NB4 (cell line): ENCODE results near the gene COPS8.

ENCODE experiments used
- DNase-seq: peaks from one replicate; pipeline ENCODE4 v3.0.0; 2010; ENCODE audit warnings: low read depth
- H3K4me3 ChIP-seq: one replicate; pipeline ENCODE4 v1.5.1; 2011; ENCODE audit warnings: mild to moderate bottlenecking, low read depth, low read length, moderate library complexity
- CTCF ChIP-seq: IDR thresholded peaks from one replicate; pipeline ENCODE4 v1.5.1; 2012; ENCODE audit warnings: low read depth, low read length
- MAX ChIP-seq: IDR thresholded peaks from 2 replicates; pipeline ENCODE4 v1.6.1; 2011; ENCODE audit warnings: low read depth, low read length
- MYC ChIP-seq: IDR thresholded peaks from 2 replicates; pipeline ENCODE4 v1.6.1; 2011; ENCODE audit warnings: low read depth, low read length
- POLR2A ChIP-seq: IDR thresholded peaks from 2 replicates; pipeline ENCODE4 v1.6.1; 2011; ENCODE audit warnings: mild to moderate bottlenecking; ENCODE audit not compliant: insufficient read length; ENCODE audit errors: extremely low read depth

COPS8 gene

DNA sequence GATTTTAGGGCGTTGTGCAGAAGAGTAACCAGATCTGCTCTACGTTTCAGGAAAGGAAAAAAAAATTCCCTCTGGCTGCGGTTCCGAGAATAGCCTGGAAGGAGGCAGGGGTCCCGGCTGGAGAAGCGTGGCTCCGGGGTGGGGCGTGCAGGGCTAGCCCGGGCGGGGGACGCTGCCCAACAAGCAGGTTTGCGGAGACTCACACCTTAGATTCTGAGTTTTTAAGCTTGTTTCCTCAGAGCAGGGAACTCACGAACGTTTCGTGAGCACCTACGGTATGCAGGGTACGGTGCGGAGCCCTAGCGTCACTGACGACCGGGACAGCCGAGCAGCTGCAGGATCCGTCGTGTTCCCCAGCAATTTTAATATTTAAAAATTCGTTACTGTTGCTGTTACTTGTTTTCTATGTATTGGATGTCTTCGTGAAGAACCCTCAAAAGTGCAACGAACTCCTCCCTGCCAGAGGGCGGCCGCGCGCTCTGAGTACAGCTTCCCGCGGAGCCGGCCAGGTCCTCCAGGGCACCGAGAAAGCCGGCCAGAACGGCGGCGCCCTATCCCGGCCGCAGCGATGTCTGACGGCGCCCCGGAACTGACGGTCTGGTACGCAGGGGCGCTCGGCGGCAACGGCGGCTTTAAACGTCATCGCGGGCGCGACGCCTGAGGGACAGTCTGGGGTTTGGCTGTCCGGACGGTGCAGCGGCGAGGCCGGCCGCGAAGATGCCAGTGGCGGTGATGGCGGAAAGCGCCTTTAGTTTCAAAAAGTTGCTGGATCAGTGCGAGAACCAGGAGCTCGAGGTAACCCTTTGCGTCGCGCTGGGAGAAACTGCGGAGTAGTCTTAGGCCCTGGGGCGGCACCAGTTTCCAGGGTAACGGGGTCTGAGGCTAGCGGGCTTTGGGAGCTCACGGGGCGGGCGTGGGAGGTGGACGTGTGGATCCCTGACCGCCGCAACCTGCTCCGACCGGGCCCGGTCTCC, at the start of gene COPS8:
Gene COPS8 (plus strand): TSS at position 642 of the 974 bp plus-strand sequence. CDS start 76 bp downstream, at position 718.
- peak within 1 kb of the TSS; percentile 100 for H3K4me3 ChIP-seq
- no peak; the same call in 1 of the 2 replicates for TF ChIP-seq MAX
- peak; percentile 76; the same call in 1 of the 2 replicates for TF ChIP-seq MYC
- peak; percentile 92 for TF ChIP-seq POLR2A
- TF ChIP-seq CTCF = peak; percentile 13
- peak; percentile 96 for DNase-seq

DNA sequence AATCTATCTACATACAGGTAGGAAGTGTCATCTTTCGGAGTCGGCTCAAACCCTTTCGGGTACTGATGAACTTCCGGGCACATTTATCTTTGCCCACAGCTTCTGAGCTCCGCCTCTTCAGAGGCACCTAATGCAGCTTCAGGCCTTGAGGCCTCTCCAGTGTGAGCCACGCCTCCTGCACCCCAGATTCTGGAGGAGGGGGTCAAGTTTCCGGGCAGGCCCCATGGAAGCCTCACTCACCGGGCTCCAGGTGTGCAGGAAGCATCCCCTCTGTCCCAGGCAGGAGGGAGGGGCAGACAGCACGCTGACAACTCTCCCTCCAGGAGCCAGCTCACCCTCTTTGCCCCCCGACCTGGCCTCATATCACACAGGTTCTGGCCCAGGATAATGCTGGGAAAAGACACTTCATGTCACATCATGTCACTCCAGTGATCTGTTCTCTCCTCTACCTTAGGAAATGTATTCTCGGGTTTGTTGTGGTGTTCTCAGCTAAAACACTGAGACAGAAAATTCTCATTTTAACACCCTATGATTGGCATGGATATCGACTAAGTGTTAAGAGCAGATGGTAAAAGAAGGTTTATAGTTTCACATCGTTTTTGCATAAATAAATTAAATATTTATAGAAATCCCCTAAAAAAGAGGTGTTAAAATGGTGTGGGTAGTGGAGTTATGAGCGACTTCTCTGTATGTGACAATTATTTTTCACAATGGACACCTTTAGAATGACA, 46.2 kb upstream of the COPS8 start:
- no peak overlapping the region for H3K4me3 ChIP-seq
- TF ChIP-seq POLR2A (no peak), MAX (no peak), CTCF (no peak), MYC (no peak)
- no peak for DNase-seq

- DNase-seq = no peak
- TF ChIP-seq MYC = no peak
- no peak for TF ChIP-seq MAX
- TF ChIP-seq CTCF = no peak
- TF ChIP-seq POLR2A = no peak
- no peak overlapping the region for H3K4me3 ChIP-seq
Observed at GRCh38 chr2:237041231-237041630, 44.5 kb upstream of the COPS8 start.

DNA sequence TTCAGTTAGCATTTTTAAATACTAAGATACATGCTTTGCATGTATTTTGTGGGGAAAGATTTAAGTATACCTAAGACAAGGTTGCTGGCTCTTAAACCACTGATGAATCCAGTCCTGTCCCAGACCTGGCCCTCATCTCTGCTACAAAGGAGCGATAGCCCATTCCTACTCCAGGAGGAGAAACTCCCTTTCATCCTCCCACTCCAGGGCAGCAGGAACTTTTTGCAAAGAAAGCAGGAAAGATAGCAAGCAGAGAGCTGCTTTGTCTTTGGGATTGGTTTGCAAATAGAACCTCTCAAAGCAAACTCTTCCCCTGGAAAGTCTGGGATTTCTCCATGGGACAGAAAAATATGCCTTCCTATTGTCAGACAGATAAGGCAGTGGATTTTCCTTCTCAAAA, 43.6 kb upstream of the COPS8 start:
- no peak for DNase-seq
- TF ChIP-seq MYC (no peak), MAX (no peak), POLR2A (no peak), CTCF (no peak)

DNA sequence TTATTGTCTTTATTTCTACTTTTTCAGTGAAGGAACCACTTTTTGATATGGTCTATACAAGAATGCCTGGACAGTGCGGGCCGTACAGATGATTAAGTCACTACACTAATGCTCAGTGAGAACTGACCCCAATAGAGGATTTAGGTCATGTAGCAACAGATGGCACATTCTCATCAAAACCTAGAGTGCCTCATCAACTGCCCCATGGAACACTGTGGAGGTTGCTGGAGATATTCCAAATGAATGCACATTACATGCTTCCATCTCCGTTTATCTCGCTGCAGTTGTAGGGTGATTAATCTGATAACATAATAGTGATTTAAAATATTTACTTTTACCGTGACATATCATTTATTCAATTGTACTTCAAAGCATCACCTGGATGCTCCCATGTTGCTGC, 41.8 kb upstream of the COPS8 start:
- no peak for DNase-seq
- TF ChIP-seq MAX (no peak), POLR2A (no peak), MYC (no peak), CTCF (no peak)

More for the DNA sequence above, 43.6 kb upstream of the COPS8 start:
- no peak overlapping the region for H3K4me3 ChIP-seq

More for the DNA sequence above, 41.8 kb upstream of the COPS8 start:
- no peak overlapping the region for H3K4me3 ChIP-seq
